HG02759 (cell line): ENCODE measurements around the gene CLEC7A.

Experiments
- ATAC-seq: cut with Tn5 transposase; IDR thresholded peaks from one replicate; pipeline ENCODE4 v1.9.1; 2021; ENCODE audit warnings: mild to moderate bottlenecking, moderate library complexity; ENCODE audit not compliant: unreplicated experiment

The CLEC7A gene

DNA sequence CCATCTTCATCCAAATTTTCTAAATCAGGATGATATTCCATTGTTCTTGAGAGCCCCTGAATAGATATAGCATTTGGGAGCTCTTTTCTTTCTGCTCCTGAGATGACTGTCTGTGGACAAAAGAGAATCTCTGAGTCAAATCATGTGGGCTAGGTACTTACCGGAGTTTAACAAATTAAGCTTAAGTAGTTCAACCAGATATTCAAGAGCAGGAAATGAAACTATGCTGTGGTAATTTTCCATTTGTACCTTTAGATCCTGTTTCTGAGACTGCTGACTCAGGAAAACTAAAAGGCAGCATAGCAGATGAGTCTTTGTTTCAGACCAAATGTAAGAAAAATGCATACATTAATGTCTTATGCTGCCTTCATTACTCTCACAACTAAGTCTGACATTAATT lies at the start of gene CLEC7A:
Gene CLEC7A (minus strand): TSS at position 158 of the 400 bp plus-strand sequence. CDS start 117 bp downstream, at position 41.
- peak; percentile 93 for ATAC-seq

GRCh38 chr12:10179776-10180181 lies 49.8 kb upstream of the CLEC7A start:
- no peak for ATAC-seq

DNA sequence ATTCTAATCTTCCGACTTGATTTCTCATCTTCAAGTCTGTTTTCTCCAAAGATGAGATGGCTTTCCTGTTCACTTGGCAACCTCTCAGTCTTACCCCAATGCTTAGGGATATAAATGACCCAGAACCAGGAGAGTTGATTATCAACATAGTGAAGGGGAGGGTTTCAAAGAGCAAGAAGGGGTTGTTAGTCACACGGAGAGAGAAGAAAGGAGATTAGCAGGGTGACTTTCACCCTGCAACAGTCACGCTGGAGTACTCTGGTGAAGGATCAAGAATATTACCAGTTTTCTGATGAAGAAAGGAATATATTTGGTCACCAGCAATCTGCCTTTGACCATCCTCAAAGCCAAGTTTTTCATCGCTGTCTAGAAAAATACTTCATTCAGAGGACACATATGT lies 48.8 kb upstream of the CLEC7A start, which contains the start of gene TMEM52B:
Gene TMEM52B (plus strand): TSS at position 212 of the 400 bp plus-strand sequence. CDS start 543 bp downstream, outside the sequence.
- no peak for ATAC-seq

DNA sequence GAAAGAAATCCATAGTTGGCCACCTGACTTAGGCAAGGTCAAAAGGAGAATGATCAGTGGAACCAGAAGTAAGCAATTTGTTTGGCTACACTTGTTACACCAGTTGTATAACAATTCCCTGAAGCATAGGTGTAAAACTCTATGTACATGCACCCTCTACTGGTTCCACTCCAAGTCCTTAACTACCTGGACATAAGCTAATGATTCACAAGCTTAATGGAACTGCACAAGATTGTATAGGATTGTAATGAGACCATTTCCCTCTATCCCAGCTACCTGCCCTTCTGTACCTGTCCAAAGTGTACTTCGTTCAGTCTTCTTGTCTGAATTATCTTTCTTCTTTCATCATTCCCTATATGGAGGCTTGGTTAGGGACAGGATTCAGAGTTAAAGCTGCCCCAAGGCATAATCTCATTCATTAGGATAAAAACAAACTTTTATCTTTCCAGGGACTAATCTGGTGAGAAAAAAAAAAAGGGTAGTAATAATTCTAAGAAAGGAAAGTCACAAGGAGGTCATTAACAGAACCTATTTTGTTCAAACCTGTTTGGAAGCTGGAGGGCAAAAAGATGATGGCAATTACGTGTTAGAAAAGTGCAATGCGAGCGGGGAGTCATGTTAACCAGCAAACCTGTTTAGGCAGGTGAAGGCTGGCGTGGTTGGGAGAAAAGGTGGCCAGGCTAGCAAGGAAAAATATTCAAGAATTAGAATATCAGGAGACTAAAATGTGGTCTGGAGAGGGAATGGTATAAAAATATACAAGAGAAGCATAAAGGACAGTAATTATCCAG lies 46.0 kb upstream of the CLEC7A start:
- ATAC-seq = no peak

GRCh38 chr12:10174986-10175614 lies 45.1 kb upstream of the CLEC7A start:
- no peak for ATAC-seq

DNA sequence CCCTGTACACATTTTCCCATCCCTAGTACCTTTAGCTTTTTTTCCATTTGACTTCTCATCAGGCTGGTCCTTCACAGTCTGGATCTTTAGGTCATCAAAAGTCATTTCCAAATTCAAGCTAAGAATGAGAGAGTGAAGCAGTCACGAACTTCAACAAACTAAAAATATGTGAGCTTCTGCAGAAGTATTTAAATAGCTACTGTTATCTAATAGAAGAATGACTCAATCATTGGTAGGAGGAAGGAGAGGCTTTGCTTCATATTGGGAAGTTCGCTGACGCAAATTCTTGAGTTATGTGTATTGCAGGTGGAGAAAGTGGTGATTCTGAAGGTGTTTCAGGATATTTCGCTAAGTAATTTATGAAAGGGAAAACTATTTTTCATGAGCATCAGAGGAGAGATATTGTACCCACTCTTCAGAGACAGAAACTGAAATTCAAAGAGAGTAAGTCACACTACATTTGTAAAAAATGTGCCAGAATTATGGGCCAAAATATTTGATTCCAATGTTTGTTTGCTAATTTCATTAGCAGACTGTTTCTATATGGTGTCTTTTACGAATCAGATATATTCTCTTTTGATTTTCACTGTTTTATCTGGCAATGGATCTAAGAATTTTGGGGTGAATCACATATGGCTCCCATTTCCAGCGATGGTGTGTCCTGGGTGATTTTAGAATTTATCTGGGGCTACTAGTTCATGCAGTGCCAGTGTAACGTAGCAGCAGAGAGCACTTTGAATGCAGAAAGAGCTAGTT lies 42.2 kb upstream of the CLEC7A start, which contains the start of gene OLR1:
Gene OLR1 (minus strand): TSS at position 160 of the 756 bp plus-strand sequence. CDS start 55 bp downstream, at position 105.
- no peak for ATAC-seq

- no peak for ATAC-seq
Observed at GRCh38 chr12:10170216-10170615, 40.2 kb upstream of the CLEC7A start.

GRCh38 chr12:10169104-10169503 lies 39.1 kb upstream of the CLEC7A start:
- no peak for ATAC-seq

DNA sequence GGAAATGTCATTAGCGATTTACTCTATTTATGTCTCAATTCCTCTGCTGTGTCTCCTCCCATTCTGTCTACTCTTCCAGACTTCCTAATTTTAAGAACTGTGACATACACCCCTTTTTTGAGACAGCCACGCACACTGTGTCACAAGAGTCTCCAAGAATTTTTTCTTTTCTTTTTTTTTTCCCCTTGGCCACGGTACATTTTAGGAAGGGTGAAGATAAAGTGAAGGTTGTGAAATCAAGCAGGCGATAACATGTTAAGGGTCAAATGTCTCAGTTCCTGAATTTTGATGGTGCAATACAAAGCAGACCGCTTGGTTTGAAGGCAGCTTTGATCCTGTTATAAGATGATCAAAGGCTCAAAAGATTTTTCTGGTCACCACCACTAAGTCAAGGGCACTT lies 37.6 kb upstream of the CLEC7A start:
- ATAC-seq = no peak

GRCh38 chr12:10165421-10165820 lies 35.4 kb upstream of the CLEC7A start:
- ATAC-seq = no peak

- no peak for ATAC-seq
Observed at GRCh38 chr12:10163084-10163483, 33.1 kb upstream of the CLEC7A start.

GRCh38 chr12:10160617-10161385 lies 30.8 kb upstream of the CLEC7A start:
- no peak for ATAC-seq

GRCh38 chr12:10159280-10159679 lies 29.3 kb upstream of the CLEC7A start:
- ATAC-seq = no peak

GRCh38 chr12:10158406-10158805 lies 28.4 kb upstream of the CLEC7A start:
- no peak for ATAC-seq

DNA sequence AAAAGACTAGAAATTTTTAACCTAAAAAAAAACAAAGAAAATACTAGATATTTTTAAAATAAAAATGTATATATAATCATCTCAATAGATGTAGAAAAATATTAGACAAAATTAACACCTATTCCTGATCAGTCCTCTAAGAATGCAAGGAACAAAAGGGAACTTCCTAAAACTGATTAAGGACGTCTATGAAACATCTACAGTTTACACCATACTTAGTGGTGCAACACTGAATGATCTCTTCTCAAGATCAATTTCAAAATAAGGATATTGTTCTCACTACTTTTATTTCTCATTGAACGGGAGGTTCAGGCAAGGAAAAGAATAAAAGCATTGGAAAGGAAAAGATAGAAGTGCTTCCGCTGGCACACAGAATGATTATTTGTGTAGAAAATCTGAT lies 26.0 kb upstream of the CLEC7A start:
- ATAC-seq = no peak

GRCh38 chr12:10154145-10154496 lies 24.1 kb upstream of the CLEC7A start:
- no peak for ATAC-seq

DNA sequence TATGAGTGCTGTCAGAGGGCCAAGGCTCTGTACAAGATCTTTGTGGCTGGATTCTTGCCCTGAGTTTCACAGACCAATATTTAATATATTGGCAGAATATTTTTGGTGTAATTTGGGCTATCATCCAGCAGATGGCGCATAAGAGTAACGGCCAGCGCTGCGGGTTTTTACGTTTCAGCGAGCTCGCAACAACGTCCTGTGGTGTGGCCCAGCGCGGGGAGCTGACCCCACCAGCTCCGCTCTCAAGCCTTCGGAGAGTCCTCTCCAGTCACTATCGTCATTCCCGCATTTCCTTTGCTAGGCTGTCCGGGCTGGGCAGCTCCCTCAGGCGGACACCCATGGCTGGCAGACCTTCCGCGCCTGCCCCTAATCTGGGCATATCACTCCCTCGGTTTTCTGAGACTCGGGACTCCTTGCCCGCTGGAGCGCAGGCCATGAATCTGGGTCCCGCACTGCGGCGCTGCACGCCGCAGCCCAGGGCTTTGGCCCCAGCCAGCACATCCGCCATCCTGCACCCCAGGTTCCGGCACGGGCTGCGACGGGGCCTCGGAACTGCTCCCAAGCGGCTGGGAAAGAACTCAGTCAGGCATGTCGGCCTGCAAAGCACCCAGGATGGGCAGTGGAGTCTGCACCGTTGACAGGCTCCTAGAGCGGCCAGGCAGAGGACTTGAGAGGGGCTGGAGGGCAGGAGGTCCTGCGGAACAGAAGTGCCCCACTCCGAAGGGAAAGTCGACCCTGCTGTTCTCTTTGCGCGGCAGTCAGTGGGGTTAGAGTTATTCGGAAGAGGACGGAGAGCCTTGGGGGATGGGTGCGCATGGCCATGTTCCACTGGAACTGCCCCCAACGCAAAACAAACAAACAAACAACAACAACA lies 23.5 kb upstream of the CLEC7A start:
- peak; percentile 55 for ATAC-seq

DNA sequence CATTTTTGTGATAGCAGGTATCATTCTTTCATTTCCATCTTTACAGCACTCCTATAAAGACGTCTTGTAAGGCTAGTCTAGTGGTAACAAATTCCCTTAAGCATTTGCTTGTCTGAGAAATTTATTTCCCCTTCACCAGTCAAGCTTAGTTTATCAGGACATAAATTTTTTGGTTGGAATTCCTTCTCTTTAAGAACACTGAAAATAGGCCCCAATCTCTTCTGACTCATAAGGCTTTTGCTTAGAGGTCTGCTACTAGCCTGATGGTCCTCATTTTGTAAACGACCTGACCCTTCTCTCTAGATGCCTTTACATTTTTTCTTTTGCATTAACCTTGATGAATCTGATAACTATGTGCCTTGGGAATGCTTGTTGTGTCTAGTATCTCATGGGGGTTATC lies 21.6 kb upstream of the CLEC7A start:
- no peak for ATAC-seq

- peak; percentile 86 for ATAC-seq
Observed at GRCh38 chr12:10147714-10148403, 17.9 kb upstream of the CLEC7A start.
